Measurements from ENCODE around the gene CCL24. TPM values are rescaled to one million over a fixed set of nuclear protein-coding genes. Genes with fewer than 3 reads are reported as not detected.
"Not testable (repeated sequence)": the region's sequence is repeated elsewhere in the genome, so short reads cannot be mapped to it uniquely, and the experiment has no call there.

CCL24 gene
- total RNA-seq, 2 donors from 2014 or later = not detected

GRCh38 chr7:75844158-75844557 lies 30.6 kb upstream of the CCL24 start:
- Histone ChIP-seq H3K4me1 (replicated peaks) (no peaks in the 10 kb centered on the region), H3K36me3 (no peaks in the 10 kb centered on the region), H3K4me3 (no peak overlapping the region), H3K27ac (no peak overlapping the region), H3K9me3 (no peaks in the 10 kb centered on the region), H3K27me3 (replicated peaks; ENCODE audit: insufficient read depth) (no peaks in the 10 kb centered on the region)
- WGBS = 85% methylated on average over 5 of the region's 5 CpGs
- TF ChIP-seq POLR2A (IDR thresholded peaks at IDR 0.05) (no peak), POLR2AphosphoS5 (IDR thresholded peaks at IDR 0.05) (no peak), CTCF (IDR thresholded peaks at IDR 0.05) (no peak)
- no peak for DNase-seq (ENCODE audit: low spot score)
- intact Hi-C loops (cut with DNase I) = no loop called here

GRCh38 chr7:75843613-75844116 lies 30.1 kb upstream of the CCL24 start:
- TF ChIP-seq POLR2AphosphoS5 (IDR thresholded peaks at IDR 0.05) = no peak
- no peak for TF ChIP-seq POLR2A (IDR thresholded peaks at IDR 0.05)
- TF ChIP-seq CTCF (IDR thresholded peaks at IDR 0.05) = no peak
- no peak overlapping the region for H3K4me3 ChIP-seq
- no peak overlapping the region for H3K27ac ChIP-seq
- H3K36me3 ChIP-seq = no peaks in the 10 kb centered on the region
- no peak for DNase-seq (ENCODE audit: low spot score)
- no peaks in the 10 kb centered on the region for H3K27me3 ChIP-seq (replicated peaks; ENCODE audit: insufficient read depth)
- no peaks in the 10 kb centered on the region for H3K4me1 ChIP-seq (replicated peaks)
- H3K9me3 ChIP-seq = no peaks in the 10 kb centered on the region
- WGBS = 92% methylated on average over 9 of the region's 9 CpGs
- intact Hi-C loops (cut with DNase I) = no loop called here

- intact Hi-C loops (cut with DNase I) = no loop called here
- Histone ChIP-seq H3K36me3 (no peaks in the 10 kb centered on the region), H3K4me3 (no peak overlapping the region), H3K9me3 (no peaks in the 10 kb centered on the region), H3K27ac (no peak overlapping the region), H3K4me1 (replicated peaks) (no peaks in the 10 kb centered on the region), H3K27me3 (replicated peaks; ENCODE audit: insufficient read depth) (no peaks in the 10 kb centered on the region)
- peak; percentile 59 for TF ChIP-seq POLR2AphosphoS5 (IDR thresholded peaks at IDR 0.05)
- no peak for TF ChIP-seq POLR2A (IDR thresholded peaks at IDR 0.05)
- peak; percentile 20 for DNase-seq (ENCODE audit: low spot score)
- WGBS = 40% methylated on average over 8 of the region's 8 CpGs
Observed at GRCh38 chr7:75842836-75843446, 29.3 kb upstream of the CCL24 start.

- H3K27me3 ChIP-seq (replicated peaks; ENCODE audit: insufficient read depth) = no peaks in the 10 kb centered on the region
- H3K4me1 ChIP-seq (replicated peaks) = no peaks in the 10 kb centered on the region
- H3K36me3 ChIP-seq = no peaks in the 10 kb centered on the region
- TF ChIP-seq POLR2AphosphoS5 (IDR thresholded peaks at IDR 0.05) (no peak), CTCF (IDR thresholded peaks at IDR 0.05) (no peak), POLR2A (IDR thresholded peaks at IDR 0.05) (no peak)
- H3K27ac ChIP-seq = no peak overlapping the region
- no peaks in the 10 kb centered on the region for H3K9me3 ChIP-seq
- H3K4me3 ChIP-seq = no peak overlapping the region
- intact Hi-C loops (cut with DNase I) = no loop called here
- no peak for DNase-seq (ENCODE audit: low spot score)
- 83% methylated on average over 3 of the region's 3 CpGs for WGBS
Observed at GRCh38 chr7:75840029-75840428, 26.4 kb upstream of the CCL24 start.

- WGBS = 84% methylated on average over 14 of the region's 14 CpGs
- H3K4me1 ChIP-seq (replicated peaks); H3K4me3 ChIP-seq; H3K27me3 ChIP-seq (replicated peaks; ENCODE audit: insufficient read depth); H3K27ac ChIP-seq; H3K9me3 ChIP-seq; intact Hi-C loops (cut with DNase I); DNase-seq (ENCODE audit: low spot score); H3K36me3 ChIP-seq: not testable (repeated sequence)
Observed at GRCh38 chr7:75838281-75838930, 24.8 kb upstream of the CCL24 start.

- H3K4me3 ChIP-seq = no peak overlapping the region
- TF ChIP-seq POLR2AphosphoS5 (IDR thresholded peaks at IDR 0.05) (no peak), POLR2A (IDR thresholded peaks at IDR 0.05) (no peak), CTCF (IDR thresholded peaks at IDR 0.05) (no peak)
- no peak overlapping the region for H3K27ac ChIP-seq
- intact Hi-C loops (cut with DNase I) = no loop called here
- DNase-seq (ENCODE audit: low spot score) = no peak
- no peaks in the 10 kb centered on the region for H3K36me3 ChIP-seq
- no peaks in the 10 kb centered on the region for H3K9me3 ChIP-seq
- H3K27me3 ChIP-seq (replicated peaks; ENCODE audit: insufficient read depth) = no peaks in the 10 kb centered on the region
- WGBS = 84% methylated on average over 7 of the region's 7 CpGs
- no peaks in the 10 kb centered on the region for H3K4me1 ChIP-seq (replicated peaks)
Observed at GRCh38 chr7:75836798-75837197, 23.2 kb upstream of the CCL24 start.
